ENCODE measurements around the gene PET117. TPM values are rescaled to one million over a fixed set of nuclear protein-coding genes. Genes with fewer than 3 reads are reported as not detected.
"Not testable (repeated sequence)": the region's sequence is repeated elsewhere in the genome, so short reads cannot be mapped to it uniquely, and the experiment has no call there.

Gene PET117
- total RNA-seq, 6 donors from 2014 or later = 4.6 to 22.1 (median 12.3) TPM

- H3K4me1 ChIP-seq = no peaks in the 10 kb centered on the region
- H3K4me3 ChIP-seq = no peak overlapping the region
- TF ChIP-seq POLR2AphosphoS5 (IDR thresholded peaks at IDR 0.05) (no peak), EP300 (IDR thresholded peaks at IDR 0.05) (no peak), CTCF (IDR thresholded peaks at IDR 0.05) (no peak), POLR2A (IDR thresholded peaks at IDR 0.05) (no peak)
- DNase-seq (no peak), ATAC-seq (ENCODE audit: low FRiP score in 2 of 2) (no peak)
- WGBS, 2 donors = 47 to 54% methylated on average over 7 of the region's 7 CpGs
- H3K27ac ChIP-seq = no peak overlapping the region
- H3K27me3 ChIP-seq = no peaks in the 10 kb centered on the region
- no peaks in the 10 kb centered on the region for H3K9me3 ChIP-seq
- H3K36me3 ChIP-seq = no peaks in the 10 kb centered on the region
Observed at GRCh38 chr20:18101125-18101810, 36.4 kb upstream of the PET117 start.

GRCh38 chr20:18103497-18103896 is 34.2 kb upstream of the PET117 start:
- 45 to 56% methylated on average over 1 of the region's 1 CpG for WGBS, 2 donors
- Histone ChIP-seq H3K36me3 (no peaks in the 10 kb centered on the region), H3K4me3 (no peak overlapping the region), H3K27ac (no peak overlapping the region), H3K4me1 (no peaks in the 10 kb centered on the region), H3K27me3 (no peaks in the 10 kb centered on the region), H3K9me3 (no peaks in the 10 kb centered on the region)
- ATAC-seq (ENCODE audit: low FRiP score in 2 of 2) (no peak), DNase-seq (no peak)
- no peak for TF ChIP-seq CTCF (IDR thresholded peaks at IDR 0.05)
- TF ChIP-seq POLR2A (IDR thresholded peaks at IDR 0.05) = no peak
- TF ChIP-seq EP300 (IDR thresholded peaks at IDR 0.05) = no peak
- no peak for TF ChIP-seq POLR2AphosphoS5 (IDR thresholded peaks at IDR 0.05)

- TF ChIP-seq CTCF (IDR thresholded peaks at IDR 0.05) (no peak), POLR2AphosphoS5 (IDR thresholded peaks at IDR 0.05) (no peak), EP300 (IDR thresholded peaks at IDR 0.05) (no peak), POLR2A (IDR thresholded peaks at IDR 0.05) (no peak)
- no peak for DNase-seq
- Histone ChIP-seq H3K27ac (no peak overlapping the region), H3K4me1 (no peaks in the 10 kb centered on the region), H3K4me3 (no peak overlapping the region), H3K36me3 (no peaks in the 10 kb centered on the region), H3K9me3 (no peaks in the 10 kb centered on the region), H3K27me3 (no peaks in the 10 kb centered on the region)
- no peak for ATAC-seq (ENCODE audit: low FRiP score in 2 of 2)
- WGBS, 2 donors = 91 to 93% methylated on average over 2 of the region's 2 CpGs
Observed at GRCh38 chr20:18108326-18108725, 29.3 kb upstream of the PET117 start.

GRCh38 chr20:18128574-18128973 is 9.1 kb upstream of the PET117 start:
- ATAC-seq (ENCODE audit: low FRiP score in 2 of 2); H3K4me3 ChIP-seq; H3K27me3 ChIP-seq; H3K27ac ChIP-seq; H3K9me3 ChIP-seq; DNase-seq; H3K4me1 ChIP-seq; H3K36me3 ChIP-seq: not testable (repeated sequence)
- 28 to 62% methylated on average over 1 of the region's 1 CpG for WGBS, 2 donors

GRCh38 chr20:18132663-18133062 is 5.0 kb upstream of the PET117 start:
- 93 to 97% methylated on average over 1 of the region's 1 CpG for WGBS, 2 donors
- TF ChIP-seq POLR2A (IDR thresholded peaks at IDR 0.05) = no peak
- no peak for TF ChIP-seq CTCF (IDR thresholded peaks at IDR 0.05)
- TF ChIP-seq EP300 (IDR thresholded peaks at IDR 0.05) = no peak
- no peak for TF ChIP-seq POLR2AphosphoS5 (IDR thresholded peaks at IDR 0.05)

More at GRCh38 chr20:18132663-18133062, 5.0 kb upstream of the PET117 start:
- no peak overlapping the region for H3K4me3 ChIP-seq
- no peak for ATAC-seq (ENCODE audit: low FRiP score in 2 of 2)
- peaks cover 0 to 10% (median 5%) of the 10 kb centered on the region in 4 donors for H3K4me1 ChIP-seq
- no peak for DNase-seq
- no peaks in the 10 kb centered on the region for H3K27me3 ChIP-seq
- no peaks in the 10 kb centered on the region for H3K9me3 ChIP-seq
- H3K27ac ChIP-seq = no peak overlapping the region
- H3K36me3 ChIP-seq = no peaks in the 10 kb centered on the region
